K562 (cell line): ENCODE results near the gene ITPK1.

Source experiments
- BCOR ChIP-seq: fragments of 450-650 bp; IDR thresholded peaks from 2 replicates; pipeline ENCODE4 v1.6.1; 2016
- POLR2AphosphoS5 ChIP-seq: IDR thresholded peaks from 2 replicates; pipeline ENCODE4 v1.6.1; 2011; ENCODE audit warnings: mild to moderate bottlenecking, low read depth, low read length, moderate library complexity; ENCODE audit not compliant: control insufficient read depth, insufficient read depth

DNA sequence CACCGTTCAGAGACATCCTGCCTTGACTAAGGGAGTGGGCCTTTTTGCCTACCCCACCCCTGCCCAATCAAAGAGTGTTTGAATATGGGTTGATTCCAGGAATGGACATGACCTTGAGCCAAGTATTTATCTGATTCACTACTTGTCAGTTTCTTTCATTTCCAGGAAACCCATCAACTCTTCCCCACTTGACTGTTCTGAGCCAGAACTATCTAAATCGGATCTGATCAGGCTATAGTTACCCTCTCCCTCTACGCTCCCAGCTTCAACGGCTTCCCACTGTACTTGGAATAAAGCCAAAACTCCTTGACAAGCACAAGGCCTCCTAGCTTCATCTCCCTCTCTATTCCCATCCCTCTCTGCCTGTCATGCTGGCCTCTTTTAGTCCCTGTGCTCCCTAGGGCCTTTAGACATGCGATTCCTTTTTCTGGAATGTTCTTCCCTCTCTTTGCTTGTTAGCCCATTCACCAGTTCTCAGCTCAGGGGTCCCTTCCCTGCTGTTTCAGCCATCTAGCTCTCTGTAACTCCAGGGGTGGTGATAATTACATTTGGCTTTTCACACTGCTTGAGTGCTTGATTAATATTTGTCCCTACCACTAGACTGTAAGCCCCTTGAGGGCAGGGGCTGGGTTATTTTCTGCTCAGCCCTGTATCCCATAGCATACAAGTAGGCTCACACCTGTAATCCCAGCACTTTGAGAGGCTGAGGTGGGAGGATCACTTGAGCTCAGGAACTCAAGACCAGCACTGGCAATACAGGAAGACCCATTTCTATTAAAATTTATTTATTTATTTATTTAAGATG, 5.5 kb upstream of the ITPK1 start:
- TF ChIP-seq BCOR (no peak), POLR2AphosphoS5 (no peak)
